GM18502 (cell line): ENCODE measurements around the gene UTP14C.
"Not testable (repeated sequence)": the region's sequence is repeated elsewhere in the genome, so short reads cannot be mapped to it uniquely, and the experiment has no call there.

Experiments used
- ATAC-seq: cut with Tn5 transposase; IDR thresholded peaks from one replicate; pipeline ENCODE4 v1.9.1; 2021; ENCODE audit warnings: mild to moderate bottlenecking; ENCODE audit not compliant: unreplicated experiment, poor library complexity

UTP14C gene

DNA sequence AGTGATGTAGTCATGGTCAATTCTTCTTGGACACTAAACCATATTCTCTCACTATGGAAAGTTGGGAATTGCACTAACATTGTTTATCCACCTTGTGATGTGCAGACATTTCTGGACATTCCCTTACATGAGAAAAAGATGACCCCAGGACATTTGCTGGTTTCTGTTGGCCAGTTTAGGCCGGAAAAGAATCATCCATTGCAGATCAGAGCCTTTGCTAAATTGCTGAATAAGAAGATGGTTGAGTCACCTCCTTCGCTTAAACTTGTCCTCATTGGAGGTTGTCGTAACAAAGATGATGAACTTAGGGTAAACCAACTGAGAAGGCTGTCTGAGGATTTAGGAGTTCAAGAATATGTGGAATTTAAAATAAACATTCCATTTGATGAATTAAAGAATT, at the start of gene UTP14C:
Gene UTP14C, plus strand, starts transcription at position 211 of the 400 bp plus-strand sequence. CDS start 4,114 bp downstream, outside the sequence.
- no peak for ATAC-seq

- ATAC-seq = no peak
Observed at GRCh38 chr13:51976423-51976822, 48.1 kb upstream of the UTP14C start.

GRCh38 chr13:51976890-51977289, 47.6 kb upstream of the UTP14C start:
- ATAC-seq = no peak

GRCh38 chr13:51977625-51978024, 46.9 kb upstream of the UTP14C start:
- ATAC-seq = no peak

DNA sequence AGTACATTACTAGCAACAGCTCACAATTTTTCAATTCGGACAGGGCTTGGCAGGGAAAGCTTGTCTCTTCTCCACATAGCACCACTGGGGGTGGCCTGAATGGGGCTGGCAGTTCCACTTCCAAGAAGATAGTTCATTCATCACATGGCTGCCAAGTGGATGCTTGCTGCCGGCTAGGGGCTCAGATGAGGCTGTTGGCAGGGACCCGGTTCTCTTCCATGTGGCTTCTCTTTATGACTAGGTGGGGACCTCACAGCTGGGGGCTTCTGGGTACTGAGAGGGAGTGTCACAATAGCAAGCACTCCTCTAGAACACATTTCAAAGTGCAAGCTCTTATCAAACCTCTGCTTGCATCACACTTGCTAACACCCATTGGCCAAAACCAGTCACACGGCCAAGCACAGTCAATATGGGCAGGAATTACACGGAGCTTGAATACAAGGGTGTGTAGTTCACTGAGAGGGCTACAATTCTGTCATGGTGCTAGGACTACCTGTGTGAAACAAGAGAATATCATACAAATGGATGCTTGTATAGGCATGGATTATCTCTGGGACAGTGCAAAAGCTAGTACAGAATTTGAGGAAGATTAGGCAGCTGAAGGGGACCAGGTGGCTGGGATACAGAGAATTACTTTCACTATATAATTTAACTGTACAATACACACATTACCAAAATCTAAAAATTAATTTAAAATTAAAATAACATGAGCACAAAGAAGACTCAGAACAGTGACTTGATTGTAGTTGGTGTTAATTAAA, 45.5 kb upstream of the UTP14C start:
- no peak for ATAC-seq

DNA sequence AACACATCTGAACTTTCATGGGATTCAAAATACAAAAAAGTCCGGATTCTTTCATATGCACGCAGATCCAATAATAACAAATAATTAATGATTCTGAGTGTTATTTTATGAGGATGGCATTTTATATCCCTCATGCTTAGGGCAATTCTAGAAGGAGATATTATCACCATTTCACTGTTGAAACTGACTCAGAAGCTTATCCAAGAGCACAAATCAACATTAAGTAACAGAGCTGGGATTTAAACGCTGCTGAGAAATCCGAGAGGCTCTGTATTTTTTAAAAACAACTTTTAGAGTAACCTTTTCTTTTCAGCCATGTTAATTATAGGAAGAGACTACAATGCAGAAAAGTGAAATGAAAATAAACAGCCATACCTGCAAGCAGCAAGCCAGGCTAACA, 43.6 kb upstream of the UTP14C start:
- no peak for ATAC-seq

DNA sequence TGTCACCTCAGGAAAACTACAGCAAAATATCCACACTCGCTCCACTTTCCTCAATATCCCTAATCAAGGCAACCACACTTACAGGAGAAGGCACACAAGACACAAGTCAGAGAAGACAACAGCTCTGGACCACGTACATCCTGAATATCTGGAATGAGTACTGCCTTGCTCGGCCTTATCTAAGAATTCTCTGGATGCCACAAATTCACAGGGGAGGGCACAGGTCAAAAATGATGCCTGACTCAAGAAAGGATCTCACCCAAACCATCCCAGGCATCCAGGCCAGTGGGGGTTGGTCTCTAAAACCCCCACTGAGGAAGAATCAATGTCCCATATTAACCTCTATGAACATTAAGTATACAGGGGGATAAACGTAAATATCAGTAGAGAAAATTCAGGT, 43.1 kb upstream of the UTP14C start:
- ATAC-seq = no peak

- not testable (repeated sequence) for ATAC-seq
Observed at GRCh38 chr13:51983292-51983691, 41.2 kb upstream of the UTP14C start.

GRCh38 chr13:51984904-51985303, 39.6 kb upstream of the UTP14C start:
- ATAC-seq = not testable (repeated sequence)

GRCh38 chr13:51988988-51989618, 35.4 kb upstream of the UTP14C start:
- no peak for ATAC-seq

DNA sequence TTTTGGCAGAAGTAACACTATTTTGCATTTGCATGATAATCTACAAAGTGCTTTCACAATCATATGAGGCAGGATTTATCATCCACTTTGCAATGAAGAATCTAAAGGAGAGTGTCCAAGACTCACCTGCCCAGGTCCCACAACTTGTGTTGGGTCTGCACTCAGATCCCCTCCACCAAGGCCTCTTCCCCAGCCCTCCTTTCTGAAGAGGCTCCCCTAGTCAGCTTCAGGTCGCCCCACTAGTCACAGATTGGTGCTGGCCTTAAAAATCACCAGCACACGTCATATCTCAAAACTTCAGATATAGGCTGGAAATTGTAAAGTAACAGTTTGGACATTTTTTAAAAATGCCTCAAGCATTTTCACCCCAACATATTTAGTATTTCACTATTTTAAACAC, 30.8 kb upstream of the UTP14C start:
- no peak for ATAC-seq

DNA sequence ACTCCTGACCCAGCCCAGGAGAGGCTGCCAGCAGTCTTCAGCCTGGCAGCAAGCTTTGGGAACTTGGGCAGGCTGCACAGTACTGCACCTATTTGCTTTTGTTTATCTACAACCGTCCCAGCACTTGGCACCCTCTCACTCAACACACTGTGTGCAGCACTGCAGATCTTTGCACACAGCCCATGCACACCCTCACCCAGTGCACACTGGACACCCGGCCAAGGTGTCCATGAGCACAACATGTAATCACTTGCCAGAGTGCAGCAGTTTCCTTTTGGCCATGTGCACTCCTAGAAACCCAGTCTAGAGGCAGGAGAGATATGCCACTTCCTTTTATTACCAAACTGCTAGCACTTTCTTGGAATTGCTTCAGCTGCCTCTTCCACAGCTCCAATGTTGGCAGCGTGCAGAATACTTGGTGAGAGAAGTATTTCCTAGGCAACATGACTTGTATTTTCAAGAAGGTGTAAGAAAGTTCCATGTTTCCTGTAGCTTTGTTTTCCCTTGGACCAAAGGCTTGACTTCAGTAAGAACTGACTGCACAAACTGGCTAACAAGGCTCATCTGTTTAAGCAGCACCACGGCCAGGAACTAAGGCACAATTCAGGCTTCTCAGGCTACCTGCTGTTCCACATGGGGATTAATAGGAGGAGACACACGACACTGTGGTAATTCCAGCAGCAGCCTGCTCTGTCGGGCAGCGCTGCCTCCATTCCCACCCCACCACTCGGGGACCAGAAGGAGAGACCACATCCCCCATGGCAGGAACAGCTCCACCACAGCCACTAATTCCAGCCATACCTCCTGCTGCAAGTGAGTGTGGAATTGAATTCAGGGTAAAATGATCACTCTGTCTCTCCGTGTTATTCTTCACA, 28.6 kb upstream of the UTP14C start:
- no peak for ATAC-seq

DNA sequence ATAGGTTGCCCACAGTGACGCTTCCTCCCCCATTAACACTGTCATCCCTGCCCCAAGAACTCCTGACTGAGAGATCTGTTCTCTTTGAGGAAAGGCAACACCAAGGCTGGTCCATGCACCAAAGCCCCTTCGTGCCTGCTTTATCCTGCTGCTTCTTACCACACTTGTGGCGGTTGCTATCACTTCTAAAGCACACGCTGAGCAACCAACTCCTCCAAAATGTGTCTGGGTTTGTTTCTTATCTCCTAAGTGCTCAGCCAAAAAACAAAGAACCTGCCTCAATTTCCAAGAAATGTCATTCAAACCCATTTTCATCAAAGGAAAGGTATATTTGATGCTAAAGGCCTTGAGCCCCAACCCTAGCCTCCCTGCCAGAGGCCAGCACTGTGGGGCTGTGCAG, 27.9 kb upstream of the UTP14C start:
- ATAC-seq = no peak

DNA sequence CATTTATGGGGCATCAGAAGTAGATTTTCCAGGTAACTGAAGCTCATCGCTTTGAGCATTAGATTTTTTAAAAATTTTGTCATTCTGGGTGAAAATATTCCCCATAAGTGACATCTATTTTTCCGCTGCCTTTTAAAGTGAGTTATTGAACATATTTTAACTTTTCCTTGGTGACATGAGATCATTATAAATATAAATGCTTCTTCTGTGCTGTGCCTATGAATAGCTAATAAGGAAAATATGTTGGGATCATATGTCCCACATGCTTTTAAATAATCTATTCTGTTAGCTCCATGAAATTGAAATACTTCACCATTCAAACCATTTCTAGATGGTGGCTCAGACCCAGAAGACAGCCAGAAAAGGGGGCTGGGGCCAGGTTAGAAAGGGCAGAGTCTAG, 27.3 kb upstream of the UTP14C start:
- ATAC-seq = no peak

GRCh38 chr13:51997641-51998330, 26.7 kb upstream of the UTP14C start:
- ATAC-seq = no peak

DNA sequence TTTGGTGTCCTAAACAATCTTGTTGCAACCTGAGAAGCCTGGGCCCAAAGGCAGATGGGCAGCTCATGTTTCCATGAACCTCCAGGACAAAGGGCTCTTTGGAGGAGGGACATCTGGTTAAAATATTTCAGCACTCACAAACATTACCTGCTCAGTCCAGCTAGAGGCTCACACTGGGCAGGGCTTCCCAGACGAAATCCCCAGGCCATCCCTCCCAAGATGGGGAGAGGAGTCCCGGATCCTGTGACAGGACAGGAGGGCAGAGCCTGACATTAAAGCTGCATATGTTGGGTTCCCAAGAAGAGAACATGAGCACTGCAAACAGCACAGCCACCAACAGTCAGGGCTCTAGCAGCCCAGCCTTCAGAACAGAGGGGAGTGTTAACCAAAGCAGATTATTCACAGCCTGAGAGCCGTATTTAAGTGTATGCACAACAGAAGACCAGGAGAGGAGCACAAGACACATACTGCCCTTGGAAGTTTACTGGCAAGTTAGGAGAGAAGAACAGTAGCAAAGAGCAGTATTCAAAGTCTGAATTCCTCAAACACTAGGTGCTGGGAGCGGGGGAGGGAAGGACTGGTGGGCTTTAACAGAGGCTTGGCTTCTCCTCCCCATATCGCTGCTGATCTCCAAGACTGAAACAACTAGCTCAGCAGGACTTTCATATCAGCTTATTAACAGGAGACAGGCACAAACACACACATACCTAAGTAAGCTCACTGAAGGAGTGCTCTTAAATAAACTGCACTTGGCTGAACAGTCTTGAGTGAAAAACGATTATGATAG, 25.6 kb upstream of the UTP14C start:
- ATAC-seq = no peak

GRCh38 chr13:51999510-51999911, 25.0 kb upstream of the UTP14C start:
- no peak for ATAC-seq

DNA sequence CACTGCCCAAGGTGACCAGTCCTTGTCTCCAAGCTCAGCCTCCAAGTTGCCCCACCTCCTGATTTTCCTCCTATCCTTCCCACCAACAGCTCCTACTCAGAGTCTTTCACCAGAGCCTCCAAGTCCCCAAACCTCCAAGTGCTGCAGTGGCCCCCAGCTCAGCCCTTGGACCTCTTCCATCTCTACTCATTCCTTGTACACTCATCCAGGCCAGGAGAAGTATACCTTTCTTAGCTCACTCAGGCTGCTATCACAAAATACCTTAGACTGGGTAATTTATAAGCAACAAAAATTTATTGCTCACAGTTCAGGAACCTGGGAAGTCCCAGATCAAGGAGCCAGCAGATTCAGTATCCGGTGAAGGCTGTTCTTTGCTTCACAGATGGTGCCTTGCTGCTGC, 24.6 kb upstream of the UTP14C start:
- ATAC-seq = no peak

- ATAC-seq = peak; percentile 83
Observed at GRCh38 chr13:52001120-52001731, 23.3 kb upstream of the UTP14C start.
